OCI-LY7 (cell line): ENCODE measurements around the gene RIF1.

Experiments used
- EZH2phosphoT487 ChIP-seq: fragments of 200-600 bp; sonication (generic); IDR thresholded peaks from 2 replicates; pipeline ENCODE4 v1.6.1; 2018; ENCODE audit warnings: low read depth, borderline replicate concordance, mild to moderate bottlenecking, mixed run types, antibody characterized with exemption, low read length, moderate library complexity, mixed read lengths
- TF ChIP-seq, protein P1 (sequence below): fragments of 200-600 bp; sonication (generic); conservative IDR thresholded peaks from 2 replicates; pipeline ENCODE4 v1.5.1; 2014; ENCODE audit warnings: mild to moderate bottlenecking, antibody characterized with exemption, low read length, moderate library complexity, mixed read lengths

DNA sequence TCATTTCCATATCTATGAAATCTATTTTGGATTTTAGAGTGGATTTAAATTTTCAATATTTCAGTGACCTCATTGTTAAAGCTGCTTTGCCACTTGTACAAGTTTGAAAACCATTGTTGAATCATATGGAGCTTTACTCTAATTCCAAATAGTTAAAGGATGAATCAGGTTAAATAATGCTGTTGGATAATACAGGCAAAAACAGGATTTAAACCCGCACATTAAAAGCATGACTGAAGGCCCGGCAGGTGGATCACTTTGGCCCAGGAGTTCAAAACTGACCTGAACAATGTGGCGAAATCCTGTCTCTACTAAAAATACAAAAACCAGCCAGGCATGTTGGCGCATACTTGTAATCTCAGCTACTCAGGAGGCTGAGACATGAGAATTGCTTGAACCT lies 68.3 kb downstream of the RIF1 start:
- TF ChIP-seq, protein P1, sequence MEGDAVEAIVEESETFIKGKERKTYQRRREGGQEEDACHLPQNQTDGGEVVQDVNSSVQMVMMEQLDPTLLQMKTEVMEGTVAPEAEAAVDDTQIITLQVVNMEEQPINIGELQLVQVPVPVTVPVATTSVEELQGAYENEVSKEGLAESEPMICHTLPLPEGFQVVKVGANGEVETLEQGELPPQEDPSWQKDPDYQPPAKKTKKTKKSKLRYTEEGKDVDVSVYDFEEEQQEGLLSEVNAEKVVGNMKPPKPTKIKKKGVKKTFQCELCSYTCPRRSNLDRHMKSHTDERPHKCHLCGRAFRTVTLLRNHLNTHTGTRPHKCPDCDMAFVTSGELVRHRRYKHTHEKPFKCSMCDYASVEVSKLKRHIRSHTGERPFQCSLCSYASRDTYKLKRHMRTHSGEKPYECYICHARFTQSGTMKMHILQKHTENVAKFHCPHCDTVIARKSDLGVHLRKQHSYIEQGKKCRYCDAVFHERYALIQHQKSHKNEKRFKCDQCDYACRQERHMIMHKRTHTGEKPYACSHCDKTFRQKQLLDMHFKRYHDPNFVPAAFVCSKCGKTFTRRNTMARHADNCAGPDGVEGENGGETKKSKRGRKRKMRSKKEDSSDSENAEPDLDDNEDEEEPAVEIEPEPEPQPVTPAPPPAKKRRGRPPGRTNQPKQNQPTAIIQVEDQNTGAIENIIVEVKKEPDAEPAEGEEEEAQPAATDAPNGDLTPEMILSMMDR: no peak
- TF ChIP-seq EZH2phosphoT487: no peak
